ENCODE results near the gene ARHGEF33.

GRCh38 chr2:38875227-38875575, 14.5 kb upstream of the ARHGEF33 start:
- TF ChIP-seq CTCF (conservative IDR thresholded peaks at IDR 0.05 in 1 of 2, IDR thresholded peaks at IDR 0.05 in 1 of 2; ENCODE audit: extremely low read depth in 1 of 2, insufficient read depth in 1 of 2, low read depth in 1 of 2, low read length in 2 of 2) (no peak), EZH2 (IDR thresholded peaks at IDR 0.05; ENCODE audit: borderline replicate concordance, low read length) (no peak)

All from mammary epithelial cell (primary cell).